Hematopoietic multipotent progenitor cell (in vitro differentiated cells): ENCODE results near the gene IRF1. TPM values are rescaled to one million over a fixed set of nuclear protein-coding genes. Genes with fewer than 3 reads are reported as not detected.
"Not testable (repeated sequence)": the region's sequence is repeated elsewhere in the genome, so short reads cannot be mapped to it uniquely, and the experiment has no call there.

ENCODE experiments used
- DNase-seq, 3 donors: peaks; one replicate each; pipeline ENCODE4 v3.0.0-alpha.2; 2011 to 2015; ENCODE audit warnings: low read depth in 2 of 3, low spot score in 2 of 3
- small RNA-seq: library from RNA; depleted of rRNA; stranded (forward); fragments of <200 nt; gene quantifications from one replicate; pipeline ENCODE3, GENCODE V24; 2012
- total RNA-seq: library from RNA; depleted of rRNA; stranded (reverse); fragments of >200 nt; gene quantifications from one replicate; pipeline ENCODE4 v1.2.3, GENCODE V29; 2012

Gene IRF1
- total RNA-seq, 1 donor, result 181 TPM

DNA sequence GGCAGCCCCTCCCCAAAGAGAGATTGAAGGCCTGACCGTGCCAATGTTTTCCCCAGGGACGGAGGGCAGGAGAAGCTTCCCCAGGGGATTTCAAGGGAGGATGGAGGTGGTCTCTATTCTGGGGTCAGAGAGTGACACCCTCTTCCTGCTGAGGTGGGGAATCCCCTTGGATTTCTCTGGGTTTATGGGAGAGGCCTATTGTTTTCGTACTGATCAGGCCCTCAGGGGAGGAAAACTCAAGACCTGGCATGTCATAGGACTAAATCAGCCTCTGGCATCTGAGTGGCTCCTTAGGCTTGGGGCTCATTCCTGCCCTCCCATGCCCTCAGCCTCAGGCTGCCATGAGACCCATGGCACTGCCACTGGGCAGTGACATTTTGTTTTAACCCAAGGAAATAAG is 44.6 kb downstream of the IRF1 start:
- DNase-seq, result no peak

- no peak for DNase-seq
Measured at GRCh38 chr5:132445640-132445923, 45.0 kb downstream of the IRF1 start.

- DNase-seq, result no peak
Measured at GRCh38 chr5:132444841-132445639, 45.5 kb downstream of the IRF1 start.

DNA sequence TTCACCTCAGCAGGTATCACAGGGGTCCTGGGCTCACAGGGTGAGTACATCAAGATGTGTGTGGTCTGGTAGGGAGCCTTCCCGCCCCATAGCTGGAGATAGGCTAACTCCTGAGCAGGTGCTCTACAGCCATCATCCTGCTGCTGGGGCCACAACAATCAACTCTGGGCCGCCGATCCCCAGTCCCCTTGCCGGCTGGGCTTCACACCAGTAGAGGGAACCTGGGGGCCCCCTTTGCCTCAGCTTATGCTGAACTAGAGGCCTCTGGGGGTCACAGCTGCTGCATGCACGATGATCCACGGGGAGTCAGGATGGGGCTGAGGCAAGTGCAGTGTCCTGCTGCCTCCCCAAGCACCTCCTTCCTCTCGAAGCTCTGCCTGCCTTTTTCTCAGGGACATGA is 46.5 kb downstream of the IRF1 start:
- no peak for DNase-seq

DNA sequence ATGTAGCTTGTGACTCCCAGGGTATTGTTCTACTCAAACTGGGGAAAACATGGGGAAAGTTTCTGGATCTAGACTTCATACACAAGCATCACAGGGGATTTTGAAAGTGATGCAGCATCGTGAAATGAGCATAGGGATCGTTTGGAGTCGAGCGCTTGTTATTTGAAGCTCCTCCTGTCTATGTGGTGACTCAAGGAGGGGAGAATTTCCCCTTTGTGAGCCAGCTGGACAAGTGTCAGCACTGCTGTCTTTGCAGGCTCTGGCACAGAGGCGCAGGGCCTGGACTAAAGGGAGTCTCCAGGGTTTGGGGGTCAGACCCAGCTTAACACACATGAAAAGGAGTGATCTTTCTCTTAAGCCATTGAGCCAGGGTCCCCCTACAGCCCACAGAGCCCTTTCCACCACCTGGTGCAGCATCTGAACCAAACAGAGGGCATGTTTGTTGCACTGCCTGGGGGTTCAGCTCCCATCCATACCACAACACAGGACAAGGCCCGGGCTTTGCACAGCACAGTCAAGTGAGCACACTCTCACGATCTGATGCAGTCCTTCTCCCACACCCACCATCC is 51.0 kb downstream of the IRF1 start:
- DNase-seq, result no peak

DNA sequence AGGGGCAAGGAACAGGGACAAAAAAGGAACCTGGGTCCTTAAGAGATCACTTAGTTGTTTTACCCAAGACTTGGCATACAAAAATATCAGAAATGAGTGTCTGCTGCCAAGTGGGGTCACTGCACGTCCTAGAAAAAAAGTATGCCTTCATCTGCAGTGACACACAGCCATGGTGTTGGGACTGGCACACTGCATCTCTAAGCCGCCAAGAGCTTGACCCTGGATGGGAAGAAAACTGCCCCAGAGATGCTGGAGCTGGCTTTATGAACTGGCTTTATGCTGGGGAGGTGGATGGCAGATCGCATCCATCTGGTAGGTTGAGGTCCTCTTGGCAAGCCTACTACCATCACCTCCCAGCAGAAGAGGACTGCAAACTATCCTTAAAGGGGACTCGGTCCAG is 51.7 kb downstream of the IRF1 start:
- DNase-seq, result peak in 1 of 3 donors; percentile 51

DNA sequence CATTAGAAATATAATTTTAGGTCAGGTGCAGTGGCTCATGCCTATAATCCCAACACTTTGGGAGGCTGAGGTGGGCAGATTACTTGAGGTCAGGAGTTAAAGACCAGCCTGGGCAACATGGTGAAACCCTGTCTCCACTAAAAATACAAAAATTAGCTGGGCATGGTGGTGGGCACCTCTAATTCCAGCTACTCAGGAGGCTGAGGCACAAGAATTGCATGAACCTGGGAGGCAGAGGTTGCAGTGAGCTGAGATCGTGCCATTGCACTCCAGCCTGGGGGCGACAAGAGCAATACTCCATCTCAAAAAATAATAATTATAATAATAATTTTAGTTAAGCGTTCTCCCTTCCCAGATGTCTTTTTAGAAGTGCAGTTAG is 52.3 kb downstream of the IRF1 start:
- not testable (repeated sequence) for DNase-seq

GRCh38 chr5:132437604-132438266 is 52.8 kb downstream of the IRF1 start:
- peak in 2 of 3 donors; percentile 23 to 50 for DNase-seq

GRCh38 chr5:132436936-132437335 is 53.6 kb downstream of the IRF1 start:
- no peak for DNase-seq

- no peak for DNase-seq
Measured at GRCh38 chr5:132435886-132436285, 54.7 kb downstream of the IRF1 start.

GRCh38 chr5:132435447-132435846 is 55.1 kb downstream of the IRF1 start:
- no peak for DNase-seq

GRCh38 chr5:132434416-132435286 is 55.9 kb downstream of the IRF1 start:
- DNase-seq, result no peak

DNA sequence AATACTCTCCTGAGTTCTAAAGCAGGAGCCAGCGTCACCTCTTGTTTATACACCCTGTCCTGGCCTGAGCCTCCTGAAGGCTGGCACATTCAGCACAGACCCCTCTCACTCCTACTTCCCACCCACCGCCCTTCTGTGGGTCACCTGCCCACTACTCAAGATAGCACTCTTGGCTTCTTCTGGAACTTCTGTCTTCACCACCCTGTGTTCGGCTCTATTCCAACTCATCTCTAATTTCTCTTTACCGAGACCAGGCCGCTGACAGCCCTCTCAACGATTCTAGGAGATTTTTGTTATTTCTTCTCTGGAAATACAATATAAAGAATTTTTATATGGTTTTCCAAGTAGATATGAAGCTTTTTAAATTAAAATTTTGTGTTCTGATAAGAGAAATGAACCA is 57.4 kb downstream of the IRF1 start:
- no peak for DNase-seq

GRCh38 chr5:132431632-132432031 is 58.9 kb downstream of the IRF1 start:
- DNase-seq, result no peak

Small RNAs within 50 kb of the gene (small RNA-seq; reads per million reads assigned to genes)
- not detected for gene RF00019

Other genes starting within 250 kb of the IRF1 start
- gene PDLIM4, start 233.1 kb downstream of the IRF1 start, total RNA-seq, result 1.6 TPM
- gene SLC22A4, start 196.4 kb downstream of the IRF1 start, total RNA-seq, result 7.3 TPM
- gene SLC22A5, start 121.1 kb downstream of the IRF1 start, total RNA-seq, result 12.9 TPM
- not detected for gene IL5, start 52.7 kb upstream of the IRF1 start, total RNA-seq
- 9.7 TPM for gene RAD50, start 66.2 kb upstream of the IRF1 start, total RNA-seq
- under 0.01 TPM for gene IL13, start 167.4 kb upstream of the IRF1 start, total RNA-seq
- not detected for gene IL4, start 183.2 kb upstream of the IRF1 start, total RNA-seq
- 1.1 TPM for gene KIF3A, start 246.8 kb upstream of the IRF1 start, total RNA-seq